IPS DF 6.9 (cell line): ENCODE measurements around the gene WDR70.
"Not testable (repeated sequence)": the region's sequence is repeated elsewhere in the genome, so short reads cannot be mapped to it uniquely, and the experiment has no call there.

Experiments used
- DNase-seq: peaks from one replicate; pipeline ENCODE4 v3.0.0-alpha.2; 2013; ENCODE audit warnings: low read depth, low spot score
- H3K27ac ChIP-seq: one replicate; pipeline ENCODE4 v1.5.1; 2013; ENCODE audit warnings: low read length, control low read depth
- H3K27me3 ChIP-seq: 2 replicates; pipeline ENCODE4 v1.6.1; 2013; ENCODE audit warnings: mild to moderate bottlenecking, low read length; ENCODE audit not compliant: control insufficient read depth, insufficient read depth
- H3K36me3 ChIP-seq: 2 replicates; pipeline ENCODE4 v1.6.1; 2013; ENCODE audit warnings: low read length; ENCODE audit not compliant: control insufficient read depth, insufficient read depth
- H3K4me1 ChIP-seq: 2 replicates; pipeline ENCODE4 v1.6.1; 2013; ENCODE audit warnings: low read length; ENCODE audit not compliant: control insufficient read depth, insufficient read depth
- H3K4me3 ChIP-seq: 2 replicates; pipeline ENCODE4 v1.5.1; 2013; ENCODE audit warnings: mild to moderate bottlenecking, low read length
- H3K9me3 ChIP-seq: 2 replicates; pipeline ENCODE4 v1.6.1; 2013; ENCODE audit warnings: low read length, inconsistent platforms; ENCODE audit not compliant: control insufficient read depth, insufficient read depth
- WGBS: extraction: QIAGEN DNeasy Blood & Tissue Kit; methylation state at CpG from one replicate; pipeline ENCODE4 v1.1.7; 2013; ENCODE audit warnings: mixed read lengths, missing lambda C conversion rate; ENCODE audit not compliant: insufficient read length, insufficient coverage; 5-methylcytosine and 5-hydroxymethylcytosine counted together

WDR70 gene

GRCh38 chr5:37661951-37662350 is 282.8 kb downstream of the WDR70 start:
- Histone ChIP-seq H3K4me3 (no peak overlapping the region), H3K9me3 (no peaks in the 10 kb centered on the region), H3K27me3 (no peaks in the 10 kb centered on the region), H3K36me3 (no peaks in the 10 kb centered on the region), H3K4me1 (0 out of 2 replicates have a peak, but pooled peaks cover 2% of the 10 kb centered on the region), H3K27ac (no peak overlapping the region)
- no peak for DNase-seq
- WGBS, result no CpG with 5 or more reads among the region's 2 CpGs

- no peak overlapping the region for H3K4me3 ChIP-seq
- H3K36me3 ChIP-seq, result no peaks in the 10 kb centered on the region
- WGBS, result no CpG with 5 or more reads among the region's 3 CpGs
- H3K4me1 ChIP-seq, result 0 out of 2 replicates have a peak, but pooled peaks cover 2% of the 10 kb centered on the region
- no peak for DNase-seq
- H3K27ac ChIP-seq, result no peak overlapping the region
- H3K27me3 ChIP-seq, result no peaks in the 10 kb centered on the region
- H3K9me3 ChIP-seq, result no peaks in the 10 kb centered on the region
Measured at GRCh38 chr5:37662362-37662761, 283.2 kb downstream of the WDR70 start.

- Histone ChIP-seq H3K4me3 (no peak overlapping the region), H3K27ac (no peak overlapping the region), H3K27me3 (no peaks in the 10 kb centered on the region), H3K4me1 (0 out of 2 replicates have a peak, but pooled peaks cover 2% of the 10 kb centered on the region), H3K9me3 (no peaks in the 10 kb centered on the region), H3K36me3 (no peaks in the 10 kb centered on the region)
- WGBS, result 100% methylated on average over 1 of the region's 5 CpGs
- DNase-seq, result no peak
Measured at GRCh38 chr5:37662789-37663485, 283.8 kb downstream of the WDR70 start.

GRCh38 chr5:37663538-37663937 is 284.4 kb downstream of the WDR70 start:
- no peaks in the 10 kb centered on the region for H3K27me3 ChIP-seq
- 0 out of 2 replicates have a peak, but pooled peaks cover 2% of the 10 kb centered on the region for H3K4me1 ChIP-seq
- no CpG with 5 or more reads among the region's 5 CpGs for WGBS
- no peak overlapping the region for H3K4me3 ChIP-seq
- no peaks in the 10 kb centered on the region for H3K36me3 ChIP-seq
- H3K27ac ChIP-seq, result no peak overlapping the region
- DNase-seq, result no peak
- no peaks in the 10 kb centered on the region for H3K9me3 ChIP-seq

- Histone ChIP-seq H3K27ac (no peak overlapping the region), H3K27me3 (no peaks in the 10 kb centered on the region), H3K4me1 (0 out of 2 replicates have a peak, but pooled peaks cover 2% of the 10 kb centered on the region), H3K9me3 (no peaks in the 10 kb centered on the region), H3K36me3 (no peaks in the 10 kb centered on the region), H3K4me3 (no peak overlapping the region)
- WGBS, result no CpG with 5 or more reads among the region's 1 CpG
- DNase-seq, result no peak
Measured at GRCh38 chr5:37664551-37664950, 285.4 kb downstream of the WDR70 start.

GRCh38 chr5:37665272-37665671 is 286.2 kb downstream of the WDR70 start:
- no peaks in the 10 kb centered on the region for H3K36me3 ChIP-seq
- H3K9me3 ChIP-seq, result no peaks in the 10 kb centered on the region
- 0 out of 2 replicates have a peak, but pooled peaks cover 2% of the 10 kb centered on the region for H3K4me1 ChIP-seq
- no peak overlapping the region for H3K4me3 ChIP-seq
- H3K27me3 ChIP-seq, result no peaks in the 10 kb centered on the region
- WGBS, result no CpG with 5 or more reads among the region's 1 CpG
- no peak overlapping the region for H3K27ac ChIP-seq
- no peak for DNase-seq

GRCh38 chr5:37665889-37666288 is 286.8 kb downstream of the WDR70 start:
- Histone ChIP-seq H3K36me3 (no peaks in the 10 kb centered on the region), H3K9me3 (no peaks in the 10 kb centered on the region), H3K4me1 (0 out of 2 replicates have a peak, but pooled peaks cover 2% of the 10 kb centered on the region), H3K27me3 (no peaks in the 10 kb centered on the region), H3K4me3 (no peak overlapping the region), H3K27ac (no peak overlapping the region)
- WGBS, result no CpG with 5 or more reads among the region's 12 CpGs
- no peak for DNase-seq

- Histone ChIP-seq H3K4me3 (no peak overlapping the region), H3K9me3 (no peaks in the 10 kb centered on the region), H3K4me1 (no peaks in the 10 kb centered on the region), H3K27ac (no peak overlapping the region), H3K27me3 (no peaks in the 10 kb centered on the region), H3K36me3 (no peaks in the 10 kb centered on the region)
- no peak for DNase-seq
Measured at GRCh38 chr5:37667430-37667829, 288.3 kb downstream of the WDR70 start.

GRCh38 chr5:37667846-37668245 is 288.7 kb downstream of the WDR70 start:
- WGBS, result no CpG with 5 or more reads among the region's 1 CpG
- H3K4me3 ChIP-seq, result no peak overlapping the region
- H3K4me1 ChIP-seq, result no peaks in the 10 kb centered on the region
- no peaks in the 10 kb centered on the region for H3K9me3 ChIP-seq
- H3K27ac ChIP-seq, result no peak overlapping the region
- DNase-seq, result no peak
- H3K36me3 ChIP-seq, result no peaks in the 10 kb centered on the region
- no peaks in the 10 kb centered on the region for H3K27me3 ChIP-seq

- WGBS, result no CpG with 5 or more reads among the region's 2 CpGs
- H3K4me1 ChIP-seq, result no peaks in the 10 kb centered on the region
- H3K4me3 ChIP-seq, result no peak overlapping the region
- no peaks in the 10 kb centered on the region for H3K27me3 ChIP-seq
- DNase-seq, result no peak
- H3K9me3 ChIP-seq, result no peaks in the 10 kb centered on the region
- H3K27ac ChIP-seq, result no peak overlapping the region
- no peaks in the 10 kb centered on the region for H3K36me3 ChIP-seq
Measured at GRCh38 chr5:37668524-37669047, 289.5 kb downstream of the WDR70 start.

- WGBS, result no CpG with 5 or more reads among the region's 12 CpGs
- not testable (repeated sequence) for DNase-seq, H3K27ac ChIP-seq, H3K27me3 ChIP-seq, H3K36me3 ChIP-seq, H3K9me3 ChIP-seq, H3K4me3 ChIP-seq, H3K4me1 ChIP-seq
Measured at GRCh38 chr5:37672118-37672588, 293.0 kb downstream of the WDR70 start.
